Transverse colon (tissue), 4 donors: ENCODE data around the gene SLC26A8. TPM values are rescaled to one million over a fixed set of nuclear protein-coding genes. Genes with fewer than 3 reads are reported as not detected.

ENCODE experiments used
- DNase-seq: peaks from one replicate; pipeline ENCODE4 v3.0.0-alpha.2; 2019
- H3K27ac ChIP-seq, 4 donors: fragments of 200-600 bp; sonication (generic); 2 replicates each; pipeline ENCODE4 v1.5.1; 2016 to 2018; ENCODE audit warnings: inconsistent platforms in 4 of 4
- H3K27me3 ChIP-seq: fragments of 200-600 bp; sonication (generic); 2 replicates; pipeline ENCODE4 v1.5.1; 2017; ENCODE audit warnings: inconsistent platforms
- H3K36me3 ChIP-seq, 4 donors: fragments of 200-600 bp; sonication (generic); 2 replicates each; pipeline ENCODE4 v1.5.1; 2017 to 2019; ENCODE audit warnings: inconsistent platforms in 4 of 4
- H3K4me1 ChIP-seq, 4 donors: fragments of 200-600 bp; sonication (generic); 2 replicates each; pipeline ENCODE4 v1.5.1; 2017 to 2020; ENCODE audit warnings: inconsistent platforms in 4 of 4
- H3K4me3 ChIP-seq, 4 donors: fragments of 200-600 bp; sonication (generic); 1 replicate in 1 of 4; 2 replicates in 3 of 4; pipeline versions ENCODE4 v1.5.1 to v1.6.1; 2017 to 2019; ENCODE audit warnings: inconsistent platforms in 4 of 4
- H3K9me3 ChIP-seq, 2 donors: fragments of 200-600 bp; sonication (generic); 2 replicates each; pipeline ENCODE4 v1.5.1; 2017 to 2019; ENCODE audit warnings: inconsistent platforms in 2 of 2
- CTCF ChIP-seq, 5 experiments: fragments of 200-600 bp in 3 of 5; fragments of 450-650 bp in 2 of 5; sonication (generic) in 3 of 5; IDR thresholded peaks; 1 replicate in 2 of 5; 2 replicates in 3 of 5; pipeline ENCODE4 v1.5.1; 2016 to 2017; ENCODE audit warnings: antibody characterized with exemption in 5 of 5, inconsistent platforms in 3 of 5, mild to moderate bottlenecking in 2 of 5, moderate library complexity in 1 of 5
- EP300 ChIP-seq: sonication (generic); formaldehyde crosslinking; IDR thresholded peaks from one replicate; pipeline ENCODE4 v1.6.1; 2017; ENCODE audit warnings: antibody characterized with exemption, low read depth
- POLR2A ChIP-seq: fragments of 450-650 bp; IDR thresholded peaks from one replicate; pipeline ENCODE4 v1.6.1; 2016; ENCODE audit warnings: antibody characterized with exemption, mild to moderate bottlenecking, moderate library complexity
- POLR2AphosphoS5 ChIP-seq, 3 donors: sonication (generic); formaldehyde crosslinking; IDR thresholded peaks; one replicate each; pipeline ENCODE4 v1.6.1; 2016; ENCODE audit warnings: antibody characterized with exemption in 3 of 3
- WGBS, 2 donors: methylation state at CpG; one replicate each; pipeline ENCODE4 v1.1.5; 2018; ENCODE audit warnings: low coverage in 1 of 2; 5-methylcytosine and 5-hydroxymethylcytosine counted together
- in situ Hi-C, 4 donors: fragments of 200-750 bp; cut with MboI; loops; one replicate each; pipeline versions ENCODE4 v1.15.0 to v1.15.1; 2017; ENCODE audit warnings: low sequenced_read_pairs in 3 of 4, low pct_ligation_motif_present in 1 of 4, low pct_unique_long_range_greater_than_20kb in 1 of 4
- intact Hi-C: fragments of 100-400 bp; cut with DNase I; formaldehyde crosslinking; loops from one replicate; pipeline ENCODE4 v1.15.1; 2023; ENCODE audit warnings: low total_unique reads
- total RNA-seq, 4 donors: library from RNA; depleted of rRNA; stranded (reverse); fragments of >200 nt; gene quantifications; one replicate each; pipeline ENCODE4 v1.1.0, GENCODE V29; 2016

SLC26A8 gene
- total RNA-seq, 4 donors from 2014 or later = 1.1 to 2.6 TPM; not detected in 2

- TF ChIP-seq POLR2AphosphoS5 (IDR thresholded peaks at IDR 0.05) (no peak), POLR2A (no peak), CTCF (IDR thresholded peaks at IDR 0.05) (no peak), EP300 (no peak)
- 86 to 97% methylated on average over 3 of the region's 3 CpGs for WGBS, 2 donors
- DNase-seq = no peak
- Histone ChIP-seq H3K27ac (no peak overlapping the region), H3K36me3 (peaks cover 0 to 6% (median 0%) of the 10 kb centered on the region in 4 donors), H3K27me3 (no peaks in the 10 kb centered on the region), H3K9me3 (no peaks in the 10 kb centered on the region), H3K4me1 (peaks cover 19 to 44% (median 25%) of the 10 kb centered on the region in 4 donors), H3K4me3 (no peak overlapping the region)
- intact Hi-C loops = no loop called here
- in situ Hi-C loops = no loop called here
Observed at GRCh38 chr6:36071281-36071680, 46.8 kb upstream of the SLC26A8 start.

GRCh38 chr6:36070252-36070651 lies 45.8 kb upstream of the SLC26A8 start:
- intact Hi-C loops = no loop called here
- no peak overlapping the region for H3K27ac ChIP-seq
- H3K4me1 ChIP-seq = peaks cover 19 to 46% (median 31%) of the 10 kb centered on the region in 4 donors
- H3K4me3 ChIP-seq = no peak overlapping the region
- in situ Hi-C loops = no loop called here
- 76 to 82% methylated on average over 2 to 3 of the region's 3 CpGs for WGBS, 2 donors
- no peak for DNase-seq
- H3K36me3 ChIP-seq = no peaks in the 10 kb centered on the region
- H3K9me3 ChIP-seq = no peaks in the 10 kb centered on the region
- TF ChIP-seq EP300 = no peak
- no peak for TF ChIP-seq CTCF (IDR thresholded peaks at IDR 0.05)
- TF ChIP-seq POLR2A = no peak
- TF ChIP-seq POLR2AphosphoS5 (IDR thresholded peaks at IDR 0.05) = no peak
- no peaks in the 10 kb centered on the region for H3K27me3 ChIP-seq

GRCh38 chr6:36069573-36069972 lies 45.1 kb upstream of the SLC26A8 start:
- H3K9me3 ChIP-seq = no peaks in the 10 kb centered on the region
- no peak for DNase-seq
- no peaks in the 10 kb centered on the region for H3K27me3 ChIP-seq
- H3K36me3 ChIP-seq = no peaks in the 10 kb centered on the region
- intact Hi-C loops (no loop called here), in situ Hi-C loops (no loop called here)
- no peak overlapping the region for H3K27ac ChIP-seq
- no peak overlapping the region for H3K4me3 ChIP-seq
- peaks cover 25 to 52% (median 37%) of the 10 kb centered on the region in 4 donors for H3K4me1 ChIP-seq
- 43 to 63% methylated on average over 1 of the region's 1 CpG for WGBS, 2 donors
- no peak for TF ChIP-seq EP300
- no peak for TF ChIP-seq POLR2AphosphoS5 (IDR thresholded peaks at IDR 0.05)

GRCh38 chr6:36068586-36068985 lies 44.1 kb upstream of the SLC26A8 start:
- no peak overlapping the region for H3K4me3 ChIP-seq
- H3K27ac ChIP-seq = peak overlapping the region in 1 of 4 donors; percentile 9
- H3K4me1 ChIP-seq = peaks cover 31 to 62% (median 42%) of the 10 kb centered on the region in 4 donors
- no peak for TF ChIP-seq CTCF (IDR thresholded peaks at IDR 0.05)
- no peak for TF ChIP-seq POLR2AphosphoS5 (IDR thresholded peaks at IDR 0.05)
- TF ChIP-seq POLR2A = no peak
- no peak for TF ChIP-seq EP300
- in situ Hi-C loops = no loop called here
- WGBS, 2 donors = 82 to 94% methylated on average over 3 of the region's 3 CpGs
- H3K9me3 ChIP-seq = no peaks in the 10 kb centered on the region
- H3K36me3 ChIP-seq = no peaks in the 10 kb centered on the region
- intact Hi-C loops = no loop called here
- no peaks in the 10 kb centered on the region for H3K27me3 ChIP-seq
- no peak for DNase-seq

GRCh38 chr6:36068012-36068392 lies 43.6 kb upstream of the SLC26A8 start:
- Histone ChIP-seq H3K4me3 (no peak overlapping the region), H3K36me3 (no peaks in the 10 kb centered on the region), H3K9me3 (no peaks in the 10 kb centered on the region), H3K27ac (peak overlapping the region in 3 of 4 donors; percentile 9 to 49 (median 40)), H3K4me1 (peaks cover 31 to 65% (median 42%) of the 10 kb centered on the region in 4 donors), H3K27me3 (no peaks in the 10 kb centered on the region)
- no peak for DNase-seq
- in situ Hi-C loops (no loop called here), intact Hi-C loops (no loop called here)
- TF ChIP-seq POLR2AphosphoS5 (IDR thresholded peaks at IDR 0.05) = no peak
- no peak for TF ChIP-seq POLR2A
- TF ChIP-seq CTCF (IDR thresholded peaks at IDR 0.05) = no peak
- no peak for TF ChIP-seq EP300
